Cardiac fibroblast (primary cell): ENCODE data around the gene TMEM242.

ENCODE experiments used
- DNase-seq, 2 donors: peaks; one replicate each; pipeline versions ENCODE4 v3.0.0 to v3.0.0-alpha.2; 2010; ENCODE audit warnings: low read depth in 2 of 2
- H3K4me3 ChIP-seq, 2 donors: replicated peaks in 1 of 2; 1 replicate in 1 of 2; 2 replicates in 1 of 2; pipeline ENCODE4 v1.5.1; 2011; ENCODE audit warnings: low read depth in 2 of 2, low read length in 2 of 2, mild to moderate bottlenecking in 2 of 2, moderate library complexity in 1 of 2
- TF ChIP-seq, protein P1 (sequence below): IDR thresholded peaks from one replicate; pipeline ENCODE4 v1.5.1; 2011; ENCODE audit warnings: low read depth, mild to moderate bottlenecking, low read length, inconsistent platforms

The TMEM242 gene

DNA sequence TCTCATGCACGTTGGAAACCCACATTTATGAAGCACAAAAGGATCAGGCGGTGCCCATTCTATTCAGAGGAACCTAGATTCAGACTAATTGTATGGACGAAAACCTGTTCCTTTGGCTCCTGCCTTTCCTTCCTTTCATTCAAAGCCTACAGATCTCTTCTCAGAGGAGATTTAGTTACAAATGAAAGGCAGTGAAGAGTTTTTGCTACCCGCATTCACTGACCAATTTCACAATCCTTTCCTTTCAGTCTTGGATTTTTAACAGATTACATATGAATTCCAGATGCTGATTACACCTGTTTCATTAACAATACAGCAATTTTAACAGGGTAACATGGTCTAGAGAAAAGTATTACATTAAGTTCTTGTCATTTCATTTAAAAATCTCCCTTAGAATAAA, 32.0 kb downstream of the TMEM242 start:
- H3K4me3 ChIP-seq: no peak overlapping the region
- TF ChIP-seq, protein P1, sequence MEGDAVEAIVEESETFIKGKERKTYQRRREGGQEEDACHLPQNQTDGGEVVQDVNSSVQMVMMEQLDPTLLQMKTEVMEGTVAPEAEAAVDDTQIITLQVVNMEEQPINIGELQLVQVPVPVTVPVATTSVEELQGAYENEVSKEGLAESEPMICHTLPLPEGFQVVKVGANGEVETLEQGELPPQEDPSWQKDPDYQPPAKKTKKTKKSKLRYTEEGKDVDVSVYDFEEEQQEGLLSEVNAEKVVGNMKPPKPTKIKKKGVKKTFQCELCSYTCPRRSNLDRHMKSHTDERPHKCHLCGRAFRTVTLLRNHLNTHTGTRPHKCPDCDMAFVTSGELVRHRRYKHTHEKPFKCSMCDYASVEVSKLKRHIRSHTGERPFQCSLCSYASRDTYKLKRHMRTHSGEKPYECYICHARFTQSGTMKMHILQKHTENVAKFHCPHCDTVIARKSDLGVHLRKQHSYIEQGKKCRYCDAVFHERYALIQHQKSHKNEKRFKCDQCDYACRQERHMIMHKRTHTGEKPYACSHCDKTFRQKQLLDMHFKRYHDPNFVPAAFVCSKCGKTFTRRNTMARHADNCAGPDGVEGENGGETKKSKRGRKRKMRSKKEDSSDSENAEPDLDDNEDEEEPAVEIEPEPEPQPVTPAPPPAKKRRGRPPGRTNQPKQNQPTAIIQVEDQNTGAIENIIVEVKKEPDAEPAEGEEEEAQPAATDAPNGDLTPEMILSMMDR: no peak
- DNase-seq: no peak

DNA sequence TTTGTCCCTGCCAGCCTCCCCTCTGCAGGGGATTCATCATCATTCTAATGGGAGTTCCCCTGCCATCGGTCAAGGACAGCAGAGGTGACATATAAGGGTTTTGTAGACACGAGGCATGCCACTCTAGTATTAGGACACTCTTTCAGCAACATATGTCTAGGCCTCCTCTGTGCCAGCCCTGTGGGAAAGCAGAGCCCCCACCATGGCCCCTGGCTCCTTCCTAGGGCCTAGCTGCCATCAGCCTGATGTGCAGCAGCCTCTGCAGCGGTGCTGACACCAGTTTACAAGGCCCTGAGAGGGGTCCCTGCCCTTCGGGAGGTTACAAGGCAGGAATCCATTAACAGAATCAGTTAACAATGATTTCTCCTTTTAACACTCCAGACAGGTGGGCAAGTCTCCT, 32.5 kb downstream of the TMEM242 start:
- TF ChIP-seq, protein P1: no peak
- no peak overlapping the region for H3K4me3 ChIP-seq
- DNase-seq: no peak

DNA sequence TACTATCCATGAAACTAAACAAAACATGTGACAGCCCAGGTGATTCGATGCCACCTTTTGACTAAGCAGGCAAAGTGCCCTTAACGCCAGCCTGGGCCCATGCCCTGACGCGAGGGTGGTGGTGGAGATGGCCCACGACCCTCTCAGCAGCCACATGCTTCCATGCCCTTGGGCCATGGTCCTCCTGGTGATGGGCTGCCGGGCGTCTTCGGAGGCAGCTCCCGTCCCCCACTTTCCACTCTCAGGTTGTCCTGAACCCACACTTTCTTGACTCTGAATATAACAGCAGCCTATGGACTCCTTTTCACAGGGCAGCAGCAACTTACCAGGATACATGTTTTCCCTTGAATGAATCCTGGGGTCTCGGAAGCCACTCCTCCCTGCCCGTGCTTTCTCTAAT, 33.6 kb downstream of the TMEM242 start:
- no peak overlapping the region for H3K4me3 ChIP-seq
- DNase-seq: no peak
- TF ChIP-seq, protein P1: no peak

DNA sequence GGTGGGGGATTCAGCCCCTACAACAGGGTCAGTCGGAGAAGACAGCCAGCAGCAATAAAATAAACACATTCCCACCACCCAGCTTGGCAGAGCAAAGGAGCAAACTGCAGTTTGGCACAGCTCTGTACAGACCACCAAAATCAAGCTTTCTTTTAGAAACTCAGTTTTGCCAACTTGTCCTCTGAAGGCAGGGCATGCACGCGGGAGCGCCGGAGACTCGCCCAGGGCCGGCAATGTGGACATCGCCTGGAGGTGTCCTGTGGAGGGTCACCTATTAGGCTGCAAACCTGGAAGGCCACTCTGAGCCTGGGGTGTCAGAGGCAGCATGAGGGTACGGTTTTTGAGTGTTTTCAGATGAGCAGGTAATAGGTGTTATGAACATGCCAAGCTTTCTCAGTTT, 34.7 kb downstream of the TMEM242 start:
- TF ChIP-seq, protein P1: no peak
- no peak for DNase-seq
- no peak overlapping the region for H3K4me3 ChIP-seq

DNA sequence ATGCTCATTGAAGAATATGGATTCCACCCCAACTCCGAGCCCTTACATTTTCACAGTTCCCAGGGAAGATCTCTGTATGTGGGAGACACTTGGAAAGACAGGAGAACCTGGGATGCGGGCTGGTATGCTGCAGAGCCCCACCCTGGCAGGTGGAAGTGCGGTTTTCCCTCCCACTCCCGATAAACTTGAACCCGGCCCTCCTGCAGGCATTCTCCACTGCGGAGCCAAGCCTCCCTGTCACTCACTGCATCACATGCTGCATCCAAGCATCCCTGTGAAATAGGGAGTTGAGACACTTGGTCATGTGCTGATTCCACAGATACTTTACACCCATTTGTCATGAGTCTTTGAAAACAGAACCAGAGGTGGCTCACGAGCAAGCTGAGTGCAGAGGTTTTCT, 35.4 kb downstream of the TMEM242 start:
- TF ChIP-seq, protein P1: no peak
- no peak overlapping the region for H3K4me3 ChIP-seq
- no peak for DNase-seq

DNA sequence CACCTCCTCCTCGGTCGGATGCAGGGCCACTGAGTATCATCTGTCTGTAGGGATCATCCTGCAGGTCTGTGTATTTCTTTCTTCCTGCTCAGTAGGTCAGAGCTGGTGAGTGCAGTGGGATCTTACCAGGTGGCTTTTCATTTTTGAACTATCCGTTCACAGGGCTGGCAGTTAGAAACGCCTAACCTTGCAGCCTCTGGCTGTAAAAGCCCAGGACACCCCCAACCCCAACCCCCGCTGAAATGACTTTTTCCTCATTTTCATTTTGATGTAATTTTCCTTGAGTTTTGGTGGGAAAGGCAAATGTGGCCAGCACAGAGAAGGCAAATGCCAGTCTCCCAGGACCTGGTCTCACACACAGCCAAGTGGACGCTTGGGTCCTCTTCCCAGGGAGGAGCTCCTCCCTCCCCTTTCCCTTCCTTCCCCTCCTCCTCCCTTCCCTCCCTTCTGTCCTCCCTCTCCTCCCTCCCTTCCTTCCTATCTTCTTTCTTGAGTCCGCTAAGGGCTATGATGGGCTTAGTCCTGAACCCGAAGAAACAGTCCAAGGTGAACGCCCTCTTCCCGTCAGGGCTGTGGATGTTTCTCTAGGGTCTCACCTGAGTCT, 36.0 kb downstream of the TMEM242 start:
- DNase-seq: no peak
- TF ChIP-seq, protein P1: no peak
- H3K4me3 ChIP-seq: no peak overlapping the region

DNA sequence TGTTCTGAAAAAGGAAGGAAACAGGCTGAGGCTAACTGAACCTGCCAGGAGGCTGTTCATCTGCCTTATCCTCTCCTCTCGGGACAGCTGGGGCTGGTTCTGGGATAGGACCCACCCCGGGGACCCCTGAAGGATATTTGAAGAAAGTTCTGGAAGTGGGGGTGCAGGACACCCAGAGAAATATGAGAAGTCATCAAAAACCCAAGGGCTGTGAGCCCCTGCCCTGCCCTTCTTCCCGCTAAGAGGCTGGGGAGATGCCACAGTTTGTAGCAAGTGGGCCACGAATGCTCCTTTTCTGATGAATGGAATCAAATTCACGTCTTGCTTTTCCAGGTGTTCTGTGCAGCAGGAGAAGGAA, 37.9 kb downstream of the TMEM242 start:
- TF ChIP-seq, protein P1: no peak
- no peak overlapping the region for H3K4me3 ChIP-seq

More for the DNA sequence above, 37.9 kb downstream of the TMEM242 start:
- DNase-seq: no peak
